Cardiac fibroblast (primary cell): ENCODE measurements around the gene SH2B3.

Experiments
- DNase-seq, 2 donors: peaks; one replicate each; pipeline versions ENCODE4 v3.0.0 to v3.0.0-alpha.2; 2010; ENCODE audit warnings: low read depth in 2 of 2
- H3K4me3 ChIP-seq, 2 donors: replicated peaks in 1 of 2; 1 replicate in 1 of 2; 2 replicates in 1 of 2; pipeline ENCODE4 v1.5.1; 2011; ENCODE audit warnings: low read depth in 2 of 2, low read length in 2 of 2, mild to moderate bottlenecking in 2 of 2, moderate library complexity in 1 of 2
- TF ChIP-seq, protein P1 (sequence below): IDR thresholded peaks from one replicate; pipeline ENCODE4 v1.5.1; 2011; ENCODE audit warnings: low read depth, mild to moderate bottlenecking, low read length, inconsistent platforms

SH2B3 gene

DNA sequence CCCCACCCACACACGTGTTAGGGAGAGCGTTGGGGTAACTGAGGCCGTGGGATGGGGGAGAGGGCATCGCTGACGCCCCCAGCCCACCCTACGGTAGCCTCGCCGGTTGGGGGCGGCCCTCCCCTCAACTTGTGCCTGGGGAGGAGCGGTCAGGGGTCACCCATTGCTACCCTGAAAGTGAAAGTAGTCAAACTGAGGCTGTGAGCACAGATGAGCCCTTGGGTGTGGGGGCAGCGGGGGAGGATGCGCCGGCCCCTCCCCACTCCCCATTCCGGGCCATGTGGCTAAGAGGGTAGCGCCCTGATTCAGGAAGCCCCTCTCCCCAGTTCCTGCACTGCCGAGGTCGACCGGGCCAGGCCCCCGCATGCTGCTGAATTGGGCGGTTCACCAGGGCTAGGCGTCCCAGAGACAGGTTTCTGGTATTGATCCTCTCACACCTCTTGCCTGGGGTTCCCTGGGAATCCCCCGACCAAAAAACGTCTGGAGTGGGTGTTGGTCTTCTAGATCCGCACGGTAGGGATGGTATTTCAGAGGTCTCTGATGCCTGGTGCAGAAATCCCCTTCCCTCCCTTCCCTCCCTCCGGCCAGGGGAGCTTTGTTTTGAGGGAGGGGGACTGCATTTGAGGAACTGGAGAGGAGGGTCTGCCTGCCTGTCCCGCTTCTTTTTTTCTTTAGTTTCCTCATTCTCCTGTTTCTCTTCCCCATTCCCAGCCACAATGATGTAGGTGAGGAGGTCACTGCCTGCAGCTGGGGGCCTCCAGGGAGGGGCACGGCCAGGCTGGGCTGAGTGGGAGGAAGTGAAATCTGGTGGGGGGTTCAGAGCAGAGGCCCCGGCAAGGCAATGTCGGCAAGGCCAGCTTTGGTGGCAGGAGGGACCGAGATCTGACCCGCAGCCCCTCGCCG is 1.0 kb downstream of the SH2B3 start:
- no peak for DNase-seq
- TF ChIP-seq, protein P1, sequence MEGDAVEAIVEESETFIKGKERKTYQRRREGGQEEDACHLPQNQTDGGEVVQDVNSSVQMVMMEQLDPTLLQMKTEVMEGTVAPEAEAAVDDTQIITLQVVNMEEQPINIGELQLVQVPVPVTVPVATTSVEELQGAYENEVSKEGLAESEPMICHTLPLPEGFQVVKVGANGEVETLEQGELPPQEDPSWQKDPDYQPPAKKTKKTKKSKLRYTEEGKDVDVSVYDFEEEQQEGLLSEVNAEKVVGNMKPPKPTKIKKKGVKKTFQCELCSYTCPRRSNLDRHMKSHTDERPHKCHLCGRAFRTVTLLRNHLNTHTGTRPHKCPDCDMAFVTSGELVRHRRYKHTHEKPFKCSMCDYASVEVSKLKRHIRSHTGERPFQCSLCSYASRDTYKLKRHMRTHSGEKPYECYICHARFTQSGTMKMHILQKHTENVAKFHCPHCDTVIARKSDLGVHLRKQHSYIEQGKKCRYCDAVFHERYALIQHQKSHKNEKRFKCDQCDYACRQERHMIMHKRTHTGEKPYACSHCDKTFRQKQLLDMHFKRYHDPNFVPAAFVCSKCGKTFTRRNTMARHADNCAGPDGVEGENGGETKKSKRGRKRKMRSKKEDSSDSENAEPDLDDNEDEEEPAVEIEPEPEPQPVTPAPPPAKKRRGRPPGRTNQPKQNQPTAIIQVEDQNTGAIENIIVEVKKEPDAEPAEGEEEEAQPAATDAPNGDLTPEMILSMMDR: no peak

DNA sequence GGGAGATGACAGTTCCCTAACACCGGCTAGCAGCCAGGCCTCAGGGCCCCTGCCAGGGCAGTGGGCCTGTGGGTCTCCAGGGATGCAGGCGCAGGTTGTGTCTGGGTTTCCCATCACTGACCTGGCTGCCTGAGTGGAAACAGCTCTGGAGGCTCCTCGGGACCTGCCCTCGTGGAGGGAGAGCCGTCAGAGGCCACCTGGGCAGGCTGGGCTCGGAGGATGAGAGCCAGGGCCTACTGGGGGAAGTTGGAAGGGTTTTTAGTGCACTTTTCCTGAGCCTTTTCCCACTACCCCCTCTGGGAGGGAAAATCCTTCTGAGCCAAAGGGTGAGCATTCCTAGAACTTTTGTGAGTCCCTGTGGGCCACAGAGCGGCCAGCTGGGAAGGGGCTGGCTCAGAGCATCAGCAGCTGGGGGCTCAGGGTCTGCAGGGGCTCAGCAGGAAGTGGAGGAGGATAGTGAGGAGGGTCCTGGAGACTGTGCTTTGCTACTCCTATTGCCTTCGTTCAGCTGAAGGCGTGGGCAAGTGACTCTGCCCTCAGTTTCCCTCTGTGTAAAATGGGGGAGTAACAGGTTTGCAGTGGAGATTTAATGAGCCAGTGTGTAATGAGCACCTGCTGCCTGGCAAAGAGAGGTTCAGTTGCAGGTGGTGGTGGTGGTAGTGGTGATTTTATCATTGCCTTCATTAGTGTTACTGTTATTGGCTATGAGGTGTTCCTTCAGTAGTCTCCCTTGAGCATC is 1.8 kb downstream of the SH2B3 start:
- H3K4me3 ChIP-seq: peak overlapping the region; percentile 76 to 97
- DNase-seq: peak in 1 of 2 donors; percentile 36
- TF ChIP-seq, protein P1: no peak

More for the DNA sequence above, 1.0 kb downstream of the SH2B3 start:
- peak overlapping the region; percentile 76 to 97 for H3K4me3 ChIP-seq

DNA sequence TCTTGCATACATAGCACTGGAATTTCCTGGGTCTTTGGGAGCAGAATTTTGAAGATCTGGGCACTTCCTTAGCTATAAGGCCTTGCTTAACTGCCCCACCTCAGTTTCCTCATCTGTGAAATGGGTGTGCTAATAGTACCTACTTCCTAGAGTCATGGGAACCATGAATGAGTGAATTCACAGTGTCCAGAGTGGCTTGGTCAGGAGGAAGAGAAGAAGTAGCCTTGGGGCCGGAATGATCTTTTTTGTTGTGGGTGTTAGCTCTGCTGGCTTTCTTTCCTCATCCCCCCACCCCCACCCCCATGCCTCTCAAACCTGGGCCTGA is 2.4 kb downstream of the SH2B3 start:
- TF ChIP-seq, protein P1: no peak
- peak in 1 of 2 donors; percentile 45 for DNase-seq
- peak overlapping the region; percentile 76 to 97 for H3K4me3 ChIP-seq

DNA sequence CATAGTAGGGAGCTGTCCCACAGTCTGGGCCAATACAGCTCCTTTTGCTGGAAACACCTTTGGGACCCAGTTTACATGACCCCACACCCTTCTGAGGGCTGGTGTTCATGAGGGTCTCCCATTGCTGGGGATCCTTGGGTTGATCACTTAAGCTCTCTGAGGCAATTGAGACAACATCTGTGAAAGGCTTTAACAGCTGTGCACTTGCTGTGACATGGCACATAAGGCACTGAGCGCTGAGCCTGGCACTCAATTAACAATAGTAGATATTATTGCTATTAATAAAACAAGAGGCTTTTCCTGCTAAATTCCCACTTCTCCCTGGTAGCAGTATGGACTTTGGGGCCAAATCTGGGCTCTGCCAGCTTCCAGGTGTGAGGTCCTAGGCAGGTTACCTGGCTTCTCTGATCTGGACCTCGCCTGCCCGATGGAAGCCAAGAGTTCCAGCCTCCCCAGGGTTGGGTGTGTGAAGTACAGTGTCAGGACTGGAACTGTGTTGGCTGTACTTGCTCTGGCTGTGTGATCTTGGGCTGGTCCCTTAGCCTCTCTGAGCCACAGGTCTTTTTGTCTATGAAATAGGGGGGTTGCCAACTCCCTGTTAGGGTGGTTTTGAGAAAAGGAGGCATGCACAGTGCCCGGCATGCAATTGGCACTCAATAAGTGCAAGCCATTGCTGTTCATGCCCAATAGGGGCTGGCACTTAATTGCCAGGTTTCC is 3.1 kb downstream of the SH2B3 start:
- TF ChIP-seq, protein P1: no peak
- no peak for DNase-seq
- peak overlapping the region in 1 of 2 donors; percentile 76 for H3K4me3 ChIP-seq

DNA sequence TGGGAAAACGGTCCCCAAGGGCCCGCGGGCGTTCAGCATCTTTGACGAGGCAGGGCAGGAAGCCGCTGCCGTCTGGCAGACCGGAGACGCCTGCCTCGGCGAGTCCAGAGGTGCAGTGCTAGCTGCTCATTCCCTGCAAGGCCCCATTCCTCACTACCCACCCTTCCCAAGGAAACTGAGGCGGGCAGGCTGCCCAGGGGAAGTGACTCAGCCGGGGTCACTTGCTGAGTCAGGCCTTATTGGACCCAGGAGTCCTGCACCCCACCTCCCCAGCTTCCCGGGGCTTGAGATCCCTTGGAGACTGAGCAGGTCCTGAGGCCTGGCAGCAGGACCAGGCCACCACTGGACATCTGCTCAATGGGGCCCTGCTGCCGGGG is 3.7 kb downstream of the SH2B3 start:
- TF ChIP-seq, protein P1: no peak
- peak; percentile 63 to 66 for DNase-seq
- H3K4me3 ChIP-seq: peak overlapping the region in 1 of 2 donors; percentile 76

DNA sequence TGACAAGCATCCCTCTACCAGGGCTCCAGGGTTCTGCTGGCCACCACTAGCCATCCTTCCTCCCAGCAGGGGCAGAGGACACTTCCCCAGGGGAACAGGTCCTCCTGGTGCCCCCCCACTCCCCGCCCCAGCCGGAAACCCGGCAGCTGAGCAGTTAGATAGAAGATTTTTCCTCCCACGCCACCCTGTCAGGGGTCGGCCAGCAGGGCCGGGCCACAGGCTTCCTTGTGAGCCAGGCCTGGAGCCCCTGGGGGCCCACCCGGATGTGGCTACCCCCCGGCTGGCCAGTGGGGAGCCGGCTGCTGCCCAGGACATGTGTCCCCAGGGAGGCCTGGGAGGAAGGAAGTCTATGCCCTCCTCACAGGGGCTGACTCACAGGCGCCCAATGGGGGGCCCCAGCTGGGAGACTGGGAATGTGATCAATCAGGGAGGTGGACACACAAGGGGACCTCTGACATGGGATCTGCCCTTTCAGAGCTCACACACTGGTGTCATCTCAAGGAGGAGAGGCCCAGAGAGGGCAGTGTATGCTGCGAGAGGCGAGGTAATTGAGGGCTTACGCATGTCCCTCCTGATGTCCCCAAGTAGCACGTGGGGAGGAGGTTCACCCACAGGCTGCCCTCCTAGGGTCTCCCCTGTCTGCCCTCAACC is 4.2 kb downstream of the SH2B3 start:
- TF ChIP-seq, protein P1: peak; percentile 2
- DNase-seq: peak; percentile 87 to 89
- peak overlapping the region; percentile 2 to 76 for H3K4me3 ChIP-seq
